Natural killer cell (primary cell): Measurements from ENCODE around the gene PEAK1. TPM values are rescaled to one million over a fixed set of nuclear protein-coding genes. Genes with fewer than 3 reads are reported as not detected.

Source experiments
- ATAC-seq, 3 donors: fragments of 150-1000 bp in 2 of 3; fragments of 200-7000 bp in 1 of 3; cut with Tn5 transposase; 1 replicate in 1 of 3; 2 replicates in 2 of 3; pipeline ENCODE4 v1.10.0; 2021; ENCODE audit warnings: mild to moderate bottlenecking in 2 of 3, moderate library complexity in 2 of 3
- DNase-seq, 2 donors: peaks; one replicate each; pipeline versions ENCODE4 v3.0.0 to v3.0.0-alpha.2; 2013 to 2021; ENCODE audit warnings: mixed read lengths in 1 of 2
- H3K27ac ChIP-seq: one replicate; pipeline ENCODE4 v1.5.1; 2013; ENCODE audit warnings: mild to moderate bottlenecking, low read length
- H3K27me3 ChIP-seq: one replicate; pipeline ENCODE4 v1.6.1; 2013; ENCODE audit warnings: low read length; ENCODE audit not compliant: control insufficient read depth, insufficient read depth
- H3K36me3 ChIP-seq: one replicate; pipeline ENCODE4 v1.6.1; 2013; ENCODE audit warnings: low read length; ENCODE audit not compliant: control insufficient read depth, insufficient read depth
- H3K4me1 ChIP-seq: one replicate; pipeline ENCODE4 v1.6.1; 2013; ENCODE audit warnings: low read length; ENCODE audit not compliant: control insufficient read depth, insufficient read depth
- H3K4me3 ChIP-seq: one replicate; pipeline ENCODE4 v1.5.1; 2013; ENCODE audit warnings: low read length
- H3K9me3 ChIP-seq: one replicate; pipeline ENCODE4 v1.6.1; 2013; ENCODE audit warnings: low read length; ENCODE audit not compliant: control insufficient read depth, insufficient read depth
- H3K27ac Mint-ChIP-seq, 2 donors: one replicate each; pipeline ENCODE4 v1.8.0; 2022; ENCODE audit warnings: mild to moderate bottlenecking in 2 of 2, mixed read lengths in 2 of 2, moderate library complexity in 1 of 2
- H3K27me3 Mint-ChIP-seq, 2 donors: one replicate each; pipeline ENCODE4 v1.8.0; 2022; ENCODE audit warnings: low read depth in 2 of 2, mixed read lengths in 2 of 2
- H3K36me3 Mint-ChIP-seq: one replicate; pipeline ENCODE4 v1.8.0; 2022; ENCODE audit warnings: mixed read lengths
- H3K4me1 Mint-ChIP-seq, 2 donors: one replicate each; pipeline ENCODE4 v1.8.0; 2022; ENCODE audit warnings: mixed read lengths in 2 of 2
- H3K4me3 Mint-ChIP-seq: one replicate; pipeline ENCODE4 v1.8.0; 2022; ENCODE audit warnings: mild to moderate bottlenecking, moderate library complexity, mixed read lengths
- H3K9me3 Mint-ChIP-seq, 2 donors: one replicate each; pipeline ENCODE4 v1.8.0; 2022; ENCODE audit warnings: mixed read lengths in 2 of 2
- WGBS: methylation state at CpG from one replicate; pipeline ENCODE4 v1.1.7; 2013; ENCODE audit warnings: missing lambda C conversion rate; ENCODE audit not compliant: insufficient coverage; 5-methylcytosine and 5-hydroxymethylcytosine counted together
- intact Hi-C: fragments of 100-400 bp; cut with micrococcal nuclease; formaldehyde crosslinking; loops from one replicate; pipeline ENCODE4 v1.14.2; 2022
- total RNA-seq, 4 donors: library from RNA; stranded (reverse); fragments of 120-200 nt in 1 of 4; gene quantifications; one replicate each; pipeline versions ENCODE4 v1.2.3 to v1.2.4, GENCODE V29; 2013 to 2022
- TF ChIP-seq, protein P1 (sequence below): fragments of 200-600 bp; IDR thresholded peaks from one replicate; pipeline ENCODE4 v1.8.0; 2022; ENCODE audit warnings: antibody characterized with exemption

Gene PEAK1
- total RNA-seq, 3 donors from 2014 or later (not counting 1 experiment from before 2014, with no cell fraction given), result 59.3 to 73.9 (median 69.1) TPM

GRCh38 chr15:77075528-77075927 lies 344.4 kb downstream of the PEAK1 start:
- no peaks in the 10 kb centered on the region for H3K27me3 Mint-ChIP-seq
- H3K4me3 Mint-ChIP-seq, result no peak overlapping the region
- DNase-seq, result no peak
- no peak for ATAC-seq
- TF ChIP-seq, protein P1, sequence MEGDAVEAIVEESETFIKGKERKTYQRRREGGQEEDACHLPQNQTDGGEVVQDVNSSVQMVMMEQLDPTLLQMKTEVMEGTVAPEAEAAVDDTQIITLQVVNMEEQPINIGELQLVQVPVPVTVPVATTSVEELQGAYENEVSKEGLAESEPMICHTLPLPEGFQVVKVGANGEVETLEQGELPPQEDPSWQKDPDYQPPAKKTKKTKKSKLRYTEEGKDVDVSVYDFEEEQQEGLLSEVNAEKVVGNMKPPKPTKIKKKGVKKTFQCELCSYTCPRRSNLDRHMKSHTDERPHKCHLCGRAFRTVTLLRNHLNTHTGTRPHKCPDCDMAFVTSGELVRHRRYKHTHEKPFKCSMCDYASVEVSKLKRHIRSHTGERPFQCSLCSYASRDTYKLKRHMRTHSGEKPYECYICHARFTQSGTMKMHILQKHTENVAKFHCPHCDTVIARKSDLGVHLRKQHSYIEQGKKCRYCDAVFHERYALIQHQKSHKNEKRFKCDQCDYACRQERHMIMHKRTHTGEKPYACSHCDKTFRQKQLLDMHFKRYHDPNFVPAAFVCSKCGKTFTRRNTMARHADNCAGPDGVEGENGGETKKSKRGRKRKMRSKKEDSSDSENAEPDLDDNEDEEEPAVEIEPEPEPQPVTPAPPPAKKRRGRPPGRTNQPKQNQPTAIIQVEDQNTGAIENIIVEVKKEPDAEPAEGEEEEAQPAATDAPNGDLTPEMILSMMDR, result no peak
- no peaks in the 10 kb centered on the region for H3K9me3 Mint-ChIP-seq
- H3K36me3 Mint-ChIP-seq, result no peaks in the 10 kb centered on the region
- intact Hi-C loops, result no loop called here
- WGBS, result 89% methylated on average over 8 of the region's 9 CpGs
- no peaks in the 10 kb centered on the region for H3K27me3 ChIP-seq
- H3K27ac ChIP-seq, result no peak overlapping the region
- no peaks in the 10 kb centered on the region for H3K9me3 ChIP-seq
- H3K36me3 ChIP-seq, result no peaks in the 10 kb centered on the region
- H3K4me1 Mint-ChIP-seq, result peaks cover 4 to 8% of the 10 kb centered on the region in 2 donors
- H3K4me1 ChIP-seq, result peaks cover 5% of the 10 kb centered on the region
- no peak overlapping the region for H3K4me3 ChIP-seq
- H3K27ac Mint-ChIP-seq, result no peak overlapping the region

DNA sequence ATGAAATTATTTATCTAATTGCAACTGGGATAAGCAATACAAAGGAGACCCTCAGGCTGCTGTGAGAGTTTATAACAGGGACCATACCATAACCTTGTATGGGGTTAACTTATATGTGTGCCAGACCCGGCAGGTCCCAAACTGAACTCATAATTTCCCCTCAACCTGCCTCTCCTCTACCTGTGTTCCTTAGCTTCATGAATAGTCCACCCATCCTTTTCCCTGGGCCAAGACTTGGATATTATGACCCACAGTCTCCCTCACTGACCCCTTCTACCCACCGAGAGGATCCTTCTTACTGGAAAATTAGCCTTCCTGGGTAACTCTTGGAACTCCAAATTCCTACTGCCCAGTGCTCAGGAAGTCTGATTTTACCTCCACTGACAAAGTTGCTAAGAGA lies 345.6 kb downstream of the PEAK1 start:
- Mint-ChIP-seq H3K9me3 (no peaks in the 10 kb centered on the region), H3K4me1 (peaks cover 14 to 18% of the 10 kb centered on the region in 2 donors), H3K27ac (no peak overlapping the region), H3K4me3 (no peak overlapping the region), H3K27me3 (no peaks in the 10 kb centered on the region), H3K36me3 (no peaks in the 10 kb centered on the region)
- Histone ChIP-seq H3K36me3 (no peaks in the 10 kb centered on the region), H3K4me1 (peaks cover 15% of the 10 kb centered on the region), H3K9me3 (no peaks in the 10 kb centered on the region), H3K27ac (no peak overlapping the region), H3K27me3 (no peaks in the 10 kb centered on the region), H3K4me3 (no peak overlapping the region)
- intact Hi-C loops, result loop anchor here (5.0 kb wide), 1 partner anchor 102 kb away; no protein-coding TSS in a partner anchor
- 91% methylated on average over 2 of the region's 2 CpGs for WGBS
- TF ChIP-seq, protein P1, result no peak
- DNase-seq, result no peak
- no peak for ATAC-seq

GRCh38 chr15:77071305-77072223 lies 348.3 kb downstream of the PEAK1 start:
- DNase-seq (no peak), ATAC-seq (no peak)
- Mint-ChIP-seq H3K4me3 (peak overlapping the region; percentile 82), H3K27me3 (no peaks in the 10 kb centered on the region), H3K4me1 (peaks cover 37% of the 10 kb centered on the region in 2 donors), H3K36me3 (no peaks in the 10 kb centered on the region), H3K9me3 (no peaks in the 10 kb centered on the region), H3K27ac (peak overlapping the region; percentile 65 to 90)
- peaks cover 16% of the 10 kb centered on the region for H3K4me1 ChIP-seq
- H3K27me3 ChIP-seq, result no peaks in the 10 kb centered on the region
- H3K9me3 ChIP-seq, result no peaks in the 10 kb centered on the region
- 93% methylated on average over 15 of the region's 15 CpGs for WGBS
- no peaks in the 10 kb centered on the region for H3K36me3 ChIP-seq
- TF ChIP-seq, protein P1, result no peak
- intact Hi-C loops, result loop anchor here (2.0 to 5.0 kb wide), 3 partner anchors 31 to 141 kb away; partner anchors contain the start of gene RCN2
- H3K27ac ChIP-seq, result peak overlapping the region; percentile 56
- no peak overlapping the region for H3K4me3 ChIP-seq
